ENCODE data around the gene TAS1R1.

TAS1R1 gene

DNA sequence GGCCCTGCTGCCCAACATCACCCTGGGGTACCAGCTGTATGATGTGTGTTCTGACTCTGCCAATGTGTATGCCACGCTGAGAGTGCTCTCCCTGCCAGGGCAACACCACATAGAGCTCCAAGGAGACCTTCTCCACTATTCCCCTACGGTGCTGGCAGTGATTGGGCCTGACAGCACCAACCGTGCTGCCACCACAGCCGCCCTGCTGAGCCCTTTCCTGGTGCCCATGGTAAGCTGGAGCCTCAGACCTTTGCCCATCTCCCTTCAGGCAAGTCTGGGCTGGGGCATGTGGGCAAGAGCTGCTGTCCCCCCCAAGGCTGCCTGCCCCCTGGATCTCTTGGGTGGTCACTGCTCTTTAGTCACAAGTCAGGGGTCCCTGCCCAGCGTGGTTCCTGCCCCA lies 15.9 kb downstream of the TAS1R1 start:
- DNase-seq, result no peak

GRCh38 chr1:6572653-6573383 lies 17.7 kb downstream of the TAS1R1 start:
- no peak for DNase-seq

DNA sequence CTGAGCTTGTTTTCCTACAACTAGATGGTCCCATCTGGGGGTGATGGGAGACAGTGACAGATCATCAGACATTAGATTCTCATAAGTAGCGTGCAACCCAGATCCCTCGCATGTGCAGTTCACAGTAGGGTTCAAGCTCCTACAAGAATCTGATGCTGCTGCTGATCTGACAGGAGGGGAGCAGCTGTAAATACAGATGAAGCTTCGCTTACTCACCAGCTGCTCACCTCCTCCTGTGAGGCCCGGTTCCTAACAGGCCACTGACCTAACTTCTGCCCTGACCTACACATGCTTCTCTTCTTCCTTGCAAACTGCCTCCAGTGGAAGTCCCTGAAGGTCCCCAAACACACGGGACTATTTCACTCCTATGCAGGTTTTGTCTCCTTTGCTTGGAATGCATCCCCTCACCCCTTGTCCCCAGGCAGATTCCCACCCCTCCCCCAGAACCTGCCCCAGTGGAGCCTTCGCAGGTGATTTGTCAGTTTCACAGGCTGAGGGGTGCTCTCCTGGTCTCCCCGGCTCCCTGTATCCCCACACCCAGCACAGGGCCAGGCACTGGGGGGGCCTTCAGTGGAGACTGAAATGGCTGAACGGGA lies 19.0 kb downstream of the TAS1R1 start:
- DNase-seq, result no peak

DNA sequence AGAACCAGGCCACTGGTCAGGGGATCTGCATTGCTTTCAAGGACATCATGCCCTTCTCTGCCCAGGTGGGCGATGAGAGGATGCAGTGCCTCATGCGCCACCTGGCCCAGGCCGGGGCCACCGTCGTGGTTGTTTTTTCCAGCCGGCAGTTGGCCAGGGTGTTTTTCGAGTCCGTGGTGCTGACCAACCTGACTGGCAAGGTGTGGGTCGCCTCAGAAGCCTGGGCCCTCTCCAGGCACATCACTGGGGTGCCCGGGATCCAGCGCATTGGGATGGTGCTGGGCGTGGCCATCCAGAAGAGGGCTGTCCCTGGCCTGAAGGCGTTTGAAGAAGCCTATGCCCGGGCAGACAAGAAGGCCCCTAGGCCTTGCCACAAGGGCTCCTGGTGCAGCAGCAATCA lies 19.7 kb downstream of the TAS1R1 start:
- DNase-seq, result no peak

DNA sequence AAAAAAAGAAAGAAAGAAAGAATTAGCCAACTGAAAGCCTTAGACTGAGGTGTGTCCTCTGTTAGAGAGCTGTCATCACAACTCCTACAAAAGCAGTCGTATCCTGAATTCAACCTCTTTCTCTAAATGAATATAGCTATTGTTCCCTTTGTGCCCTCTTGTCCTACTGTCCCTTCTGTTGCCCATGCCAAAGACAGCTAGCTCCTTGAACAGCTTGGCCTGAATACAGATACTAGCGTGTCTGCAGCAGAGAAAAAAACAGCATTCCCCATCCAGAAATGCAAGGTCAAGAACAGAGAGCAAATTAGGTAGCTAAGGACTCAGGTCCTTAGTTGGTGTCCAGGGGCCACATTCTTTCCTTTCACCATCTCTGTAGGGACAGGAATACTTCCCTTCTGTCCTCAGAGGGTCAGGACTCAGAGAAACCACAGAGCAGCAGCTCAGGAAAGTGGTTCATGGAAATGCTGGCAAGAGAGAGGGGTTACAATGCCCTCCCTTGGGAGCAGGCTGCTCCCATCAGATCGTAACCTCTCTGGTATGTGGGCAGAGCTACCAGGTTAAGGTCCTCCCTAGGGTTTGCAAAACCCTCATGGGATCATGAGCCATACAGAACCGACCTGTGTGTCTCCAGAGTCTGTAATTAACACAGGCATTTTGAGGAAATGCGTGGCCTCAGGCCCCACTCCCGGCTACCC lies 22.9 kb downstream of the TAS1R1 start:
- DNase-seq, result peak in 4 of 51 donors; percentile 11 to 44 (median 24)

- peak in 1 of 51 donors; percentile 53 for DNase-seq
These were observed 23.7 kb downstream of the TAS1R1 start for GRCh38 chr1:6578624-6579373.

GRCh38 chr1:6579374-6580118 lies 24.4 kb downstream of the TAS1R1 start, which contains the start of gene ZBTB48:
TSS of gene ZBTB48 (plus strand) at chr1:6579994. CDS start at chr1:6580610, 616 bp downstream.
- peak; percentile 57 to 100 (median 98) for DNase-seq

DNA sequence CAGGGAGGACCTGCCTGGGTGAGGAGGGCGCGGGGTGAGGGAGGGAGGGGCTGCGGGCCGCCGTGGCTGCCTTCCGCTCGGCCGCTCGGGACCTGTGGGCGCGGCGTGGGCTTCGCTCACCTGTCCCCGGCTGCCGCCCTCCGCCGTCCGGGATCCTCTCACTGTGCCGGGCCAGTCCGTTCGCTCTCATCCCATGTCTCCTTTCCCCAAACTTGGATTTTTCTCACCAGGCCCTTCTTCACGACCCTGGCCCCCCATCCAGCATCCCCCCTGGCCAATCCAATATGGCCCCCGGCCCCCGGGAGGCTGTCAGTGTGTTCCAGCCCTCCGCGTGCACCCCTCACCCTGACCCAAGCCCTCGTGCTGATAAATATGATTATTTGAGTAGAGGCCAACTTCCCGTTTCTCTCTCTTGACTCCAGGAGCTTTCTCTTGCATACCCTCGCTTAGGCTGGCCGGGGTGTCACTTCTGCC lies 25.0 kb downstream of the TAS1R1 start:
- DNase-seq, result no peak

DNA sequence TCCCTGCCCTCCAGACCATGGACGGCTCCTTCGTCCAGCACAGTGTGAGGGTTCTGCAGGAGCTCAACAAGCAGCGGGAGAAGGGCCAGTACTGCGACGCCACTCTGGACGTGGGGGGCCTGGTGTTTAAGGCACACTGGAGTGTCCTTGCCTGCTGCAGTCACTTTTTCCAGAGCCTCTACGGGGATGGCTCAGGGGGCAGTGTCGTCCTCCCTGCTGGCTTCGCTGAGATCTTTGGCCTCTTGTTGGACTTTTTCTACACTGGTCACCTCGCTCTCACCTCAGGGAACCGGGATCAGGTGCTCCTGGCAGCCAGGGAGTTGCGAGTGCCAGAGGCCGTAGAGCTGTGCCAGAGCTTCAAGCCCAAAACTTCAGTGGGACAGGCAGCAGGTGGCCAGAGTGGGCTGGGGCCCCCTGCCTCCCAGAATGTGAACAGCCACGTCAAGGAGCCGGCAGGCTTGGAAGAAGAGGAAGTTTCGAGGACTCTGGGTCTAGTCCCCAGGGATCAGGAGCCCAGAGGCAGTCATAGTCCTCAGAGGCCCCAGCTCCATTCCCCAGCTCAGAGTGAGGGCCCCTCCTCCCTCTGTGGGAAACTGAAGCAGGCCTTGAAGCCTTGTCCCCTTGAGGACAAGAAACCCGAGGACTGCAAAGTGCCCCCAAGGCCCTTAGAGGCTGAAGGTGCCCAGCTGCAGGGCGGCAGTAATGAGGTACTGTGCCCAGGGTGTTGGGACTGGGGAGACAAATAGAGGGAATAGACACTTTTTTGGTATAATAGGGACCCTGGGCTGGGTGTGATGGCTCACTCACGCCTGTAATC lies 25.7 kb downstream of the TAS1R1 start:
- DNase-seq, result no peak

GRCh38 chr1:6581561-6582305 lies 26.6 kb downstream of the TAS1R1 start:
- DNase-seq, result peak in 2 of 51 donors; percentile 19 to 31

DNA sequence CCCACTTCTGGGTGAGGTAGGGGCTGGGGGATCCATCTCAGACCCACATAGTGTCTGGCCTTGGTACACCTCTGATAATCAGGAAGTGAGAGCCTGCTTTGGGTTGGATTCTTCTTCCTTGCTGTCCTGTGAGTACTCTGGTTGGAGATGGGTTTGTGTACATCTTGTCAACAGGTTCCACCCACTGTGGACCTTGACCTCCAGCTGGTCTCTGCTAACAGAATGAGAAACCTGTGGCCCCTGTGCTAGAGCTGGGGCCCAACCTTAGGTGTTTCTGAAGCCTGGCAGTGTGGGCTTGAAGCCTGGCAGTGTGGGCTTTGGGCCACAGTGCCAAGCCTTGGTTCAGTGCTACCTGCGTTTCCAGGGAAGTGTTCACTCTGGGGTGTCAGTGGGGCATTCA lies 27.3 kb downstream of the TAS1R1 start:
- no peak for DNase-seq

- no peak for DNase-seq
These were observed 29.3 kb downstream of the TAS1R1 start for GRCh38 chr1:6584126-6585080.

DNA sequence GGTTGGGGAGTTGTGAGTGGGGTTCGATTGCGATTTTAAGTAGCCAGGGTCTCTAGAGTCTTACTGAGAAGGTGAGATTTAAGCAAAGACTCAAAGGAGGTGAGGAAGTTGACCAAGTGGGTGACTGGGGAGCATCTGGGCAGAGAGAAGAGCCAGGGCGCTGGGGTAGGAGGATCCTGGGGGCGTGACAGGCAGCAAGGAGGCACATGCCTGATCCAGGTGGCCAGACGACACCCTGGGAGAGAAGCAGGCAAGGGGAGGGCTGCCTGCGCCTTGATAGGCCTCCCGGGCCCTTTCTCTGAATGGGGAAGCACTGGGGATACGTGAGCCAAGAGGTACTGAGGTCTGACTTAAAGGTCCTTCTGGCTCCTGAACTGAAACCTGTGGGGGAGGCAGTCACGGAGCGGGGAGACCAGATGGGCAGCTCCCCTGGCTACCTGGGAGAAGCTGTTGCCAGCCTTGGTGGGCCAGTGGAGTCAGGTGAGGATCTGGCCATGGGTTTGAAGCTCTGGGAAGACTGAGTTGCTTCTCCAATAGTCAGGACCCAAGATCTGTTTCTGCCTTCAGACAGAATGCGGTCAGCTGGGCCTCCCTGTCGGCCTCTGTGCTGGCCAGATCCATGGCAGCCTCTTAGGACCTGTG lies 30.1 kb downstream of the TAS1R1 start:
- DNase-seq, result no peak

GRCh38 chr1:6585841-6586240 lies 30.7 kb downstream of the TAS1R1 start:
- DNase-seq, result no peak

DNA sequence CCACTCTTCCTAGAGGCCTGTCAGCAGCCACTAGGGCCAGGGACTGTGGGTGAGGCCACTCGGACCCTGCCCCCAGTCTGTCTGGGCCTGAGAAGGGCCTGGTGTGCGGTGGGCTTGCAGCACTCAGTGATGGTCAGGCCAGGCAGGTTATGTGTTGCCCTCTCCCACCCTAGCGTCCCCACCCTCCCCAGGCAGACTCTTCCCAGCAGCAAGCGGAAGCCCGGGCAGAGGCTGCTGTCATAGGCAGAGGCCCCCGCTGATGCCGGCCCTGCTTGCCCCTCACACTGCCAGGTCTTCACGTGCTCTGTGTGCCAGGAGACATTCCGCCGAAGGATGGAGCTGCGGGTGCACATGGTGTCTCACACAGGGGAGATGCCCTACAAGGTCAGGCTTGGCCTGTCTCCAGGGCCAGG lies 31.3 kb downstream of the TAS1R1 start:
- DNase-seq, result no peak

DNA sequence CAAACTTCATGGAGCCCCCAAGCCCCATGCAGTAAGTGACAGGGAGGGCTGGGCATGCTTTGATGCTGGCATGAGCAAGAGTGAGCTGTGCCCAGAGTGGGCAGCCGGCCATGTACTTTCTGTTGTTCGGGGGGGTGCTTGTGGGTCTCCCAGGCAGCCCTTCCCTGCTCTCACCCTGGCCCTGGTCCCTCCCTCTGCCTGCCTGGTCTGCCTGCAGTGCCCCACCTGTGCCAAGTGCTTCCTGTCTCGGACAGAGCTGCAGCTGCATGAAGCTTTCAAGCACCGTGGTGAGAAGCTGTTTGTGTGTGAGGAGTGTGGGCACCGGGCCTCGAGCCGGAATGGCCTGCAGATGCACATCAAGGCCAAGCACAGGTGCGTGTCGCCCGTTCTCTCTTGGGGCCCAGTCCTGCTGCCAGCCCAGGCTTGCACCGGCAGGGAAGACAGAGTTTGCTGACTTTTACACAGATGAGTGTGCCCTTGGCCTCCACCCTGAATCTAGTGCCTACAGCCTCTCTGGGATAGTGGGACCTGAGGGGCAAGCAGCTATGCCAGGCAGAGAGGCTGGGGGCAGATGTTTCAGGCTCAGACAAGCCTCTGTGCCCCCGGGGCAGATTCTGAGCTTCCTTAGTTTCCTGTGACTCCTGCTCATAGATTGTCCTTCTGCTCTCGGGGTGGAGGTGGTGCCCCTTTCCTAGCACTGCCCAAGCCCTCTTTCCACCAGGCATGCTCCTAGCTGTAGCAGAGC lies 32.3 kb downstream of the TAS1R1 start:
- peak in 44 of 51 donors; percentile 12 to 86 (median 65) for DNase-seq

Data from hypothalamus (tissue), 51 donors.